Fibroblast of gingiva (primary cell): ENCODE results near the gene KDM1B.

Source experiments
- DNase-seq: peaks from one replicate; pipeline ENCODE4 v3.0.0-alpha.2; 2011; ENCODE audit warnings: low read depth

KDM1B gene

DNA sequence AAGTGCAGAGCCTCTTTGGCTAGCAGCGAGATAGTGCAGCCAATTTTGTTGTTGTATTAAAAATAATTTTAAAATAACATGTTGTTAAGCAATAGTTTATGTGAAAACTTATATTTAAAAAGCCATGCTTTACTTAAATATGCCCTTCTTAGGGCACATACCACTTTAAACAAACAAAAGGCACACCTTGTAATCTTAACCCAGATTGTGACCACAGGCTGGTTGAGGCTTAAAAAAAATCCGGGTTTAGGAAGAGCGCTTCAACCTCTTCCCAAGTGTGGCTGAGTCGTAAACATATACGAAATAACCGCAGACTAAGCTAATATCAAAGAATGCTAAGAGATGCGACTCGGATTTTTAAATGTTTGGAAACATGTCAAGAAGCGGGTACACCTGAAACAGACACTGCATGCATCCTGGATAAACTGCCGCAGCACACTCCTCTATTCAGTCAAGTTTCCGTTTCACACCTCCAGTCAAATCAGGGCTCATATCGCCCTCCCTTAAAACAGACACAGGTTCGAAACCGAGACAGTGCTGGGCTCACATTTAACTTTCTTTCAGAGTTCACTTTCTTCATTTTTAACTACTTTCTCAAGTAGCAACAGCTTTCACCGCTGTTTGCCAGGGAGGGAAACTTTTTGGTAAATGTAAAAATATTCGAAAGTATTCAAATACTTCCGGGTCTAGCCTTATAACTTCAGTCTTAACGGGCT lies 107.6 kb downstream of the KDM1B start:
- DNase-seq: no peak

DNA sequence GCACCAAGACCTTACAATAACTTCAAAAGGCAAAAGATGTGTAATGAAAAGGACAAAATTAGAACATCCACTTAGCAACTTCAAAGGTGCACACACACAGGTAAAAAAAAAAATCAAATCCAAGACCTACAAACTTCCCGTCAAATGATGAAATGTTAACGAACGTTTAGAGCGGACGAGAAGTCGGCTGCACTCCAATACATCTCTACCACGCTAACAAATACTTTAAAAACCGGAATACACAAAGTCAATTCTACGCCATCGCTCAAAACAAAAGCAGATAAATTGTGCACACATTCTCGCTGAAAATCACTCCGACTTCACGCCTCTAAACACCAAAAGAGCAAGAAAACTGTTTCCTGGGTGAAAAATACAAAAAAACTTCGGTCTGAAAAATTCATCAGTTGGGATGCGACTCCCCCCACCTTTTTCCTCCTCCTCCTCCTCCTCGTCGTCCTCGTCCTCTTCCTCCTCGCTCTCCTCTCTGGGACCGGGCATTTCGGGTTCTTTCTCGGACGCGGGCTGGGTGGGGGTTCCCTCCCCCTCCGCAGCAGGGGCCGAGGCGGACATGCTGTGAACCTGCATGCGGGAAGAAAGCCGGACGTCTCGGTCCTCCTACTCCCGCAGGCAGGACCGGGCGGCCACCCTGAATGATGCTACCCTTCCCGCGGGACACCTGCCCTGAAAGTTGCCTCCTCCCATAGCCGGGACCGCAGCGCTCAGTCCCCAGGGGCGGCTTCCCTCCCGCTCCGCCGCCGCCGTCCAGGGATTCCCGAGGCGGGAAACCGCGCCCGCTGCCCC lies 108.4 kb downstream of the KDM1B start:
- DNase-seq: no peak

DNA sequence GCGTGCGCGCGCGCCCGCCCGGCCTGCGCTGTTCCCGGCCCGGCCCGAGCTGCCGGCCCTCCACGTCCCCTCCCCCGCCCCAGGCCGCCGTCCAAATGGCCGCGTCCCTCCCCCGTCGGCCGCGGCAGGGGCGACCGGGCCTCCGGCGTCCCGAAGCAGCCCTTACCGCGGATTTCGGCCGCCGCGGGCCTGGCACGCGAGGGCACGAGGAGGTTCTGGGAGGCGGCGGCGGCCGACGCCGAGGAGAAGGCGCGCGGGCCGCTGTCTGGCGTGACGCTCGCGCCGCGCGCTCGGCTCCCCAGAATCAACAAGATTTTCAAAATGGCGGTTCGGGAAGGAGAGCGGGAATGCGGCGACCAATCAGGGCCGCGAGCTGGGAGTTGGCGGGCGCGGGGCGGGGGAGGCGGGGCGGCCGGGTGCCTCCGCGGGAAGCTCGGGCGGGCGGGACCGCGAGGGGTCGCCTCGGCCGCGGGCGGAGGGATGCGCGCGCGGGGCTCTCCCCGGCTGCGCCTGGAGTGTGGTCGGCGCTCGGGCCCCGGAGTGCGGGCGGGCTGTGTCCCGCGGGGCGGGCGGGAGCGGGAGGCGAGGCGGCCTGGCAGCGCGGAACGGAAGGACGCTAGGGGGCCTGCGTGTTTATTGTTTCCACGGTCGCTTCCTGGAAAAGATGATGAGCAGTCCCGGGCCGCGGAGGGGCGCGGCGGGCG lies 109.1 kb downstream of the KDM1B start, which contains the start of gene DEK:
Gene DEK, minus strand, starts transcription at position 312 of the 704 bp plus-strand sequence. CDS start 543 bp downstream, outside the sequence.
- DNase-seq: peak; percentile 83

GRCh38 chr6:18264923-18265377 lies 109.7 kb downstream of the KDM1B start:
- DNase-seq: no peak

DNA sequence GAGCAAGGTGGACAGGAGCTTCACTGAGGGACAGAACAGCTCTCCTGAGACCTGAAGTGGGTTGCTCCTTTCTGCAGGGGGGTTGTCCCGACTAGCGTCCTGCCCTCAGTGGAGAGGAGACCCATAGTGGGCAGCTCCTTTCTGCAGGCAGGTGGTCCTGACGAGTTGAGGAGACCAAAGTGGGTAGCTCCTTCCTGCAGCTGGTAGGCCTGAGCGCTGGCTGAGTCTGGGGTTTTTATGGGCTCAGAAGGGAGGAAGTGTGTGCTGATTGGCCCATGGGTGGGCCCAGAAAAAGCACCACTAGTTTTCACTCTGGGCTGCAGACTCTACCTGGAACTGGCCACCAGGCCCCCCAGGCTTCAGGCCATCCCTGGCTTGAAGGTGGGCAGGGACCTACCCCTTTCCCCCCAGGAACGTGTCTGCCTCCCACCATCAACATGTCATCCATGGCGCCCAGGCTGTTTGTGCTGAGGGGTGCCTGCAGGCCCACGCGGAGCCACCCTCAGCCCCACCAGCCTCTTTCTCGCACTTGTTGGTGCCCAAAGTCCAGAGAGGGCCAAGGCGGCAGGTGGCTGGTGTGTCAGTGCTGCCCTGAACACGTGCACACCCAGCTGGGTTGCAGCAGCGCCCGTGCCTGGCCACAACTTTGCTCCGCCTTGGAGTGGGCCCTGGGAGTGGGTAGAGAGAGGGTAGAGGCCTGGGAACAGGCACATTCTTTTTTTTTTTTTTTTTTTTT lies 110.7 kb downstream of the KDM1B start:
- no peak for DNase-seq

DNA sequence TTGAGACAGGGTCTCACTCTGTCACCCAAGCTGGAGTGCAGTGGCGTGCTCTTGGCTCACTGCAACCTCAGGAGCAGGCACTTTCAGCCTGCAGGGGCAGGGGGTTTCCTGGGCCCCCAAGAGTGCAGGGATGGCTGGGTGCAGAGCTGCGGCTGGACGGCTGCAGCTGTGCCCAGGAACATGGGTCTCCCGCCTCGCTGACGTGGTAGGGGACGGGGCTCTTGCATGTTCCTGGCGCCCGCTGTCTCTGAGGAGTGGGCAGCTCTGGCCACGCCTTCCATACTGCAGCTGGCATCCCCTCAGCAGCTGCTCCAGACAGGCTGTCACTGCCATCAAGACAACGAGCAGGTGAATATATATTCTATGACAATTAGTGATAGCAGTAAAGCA lies 111.3 kb downstream of the KDM1B start:
- DNase-seq: no peak

DNA sequence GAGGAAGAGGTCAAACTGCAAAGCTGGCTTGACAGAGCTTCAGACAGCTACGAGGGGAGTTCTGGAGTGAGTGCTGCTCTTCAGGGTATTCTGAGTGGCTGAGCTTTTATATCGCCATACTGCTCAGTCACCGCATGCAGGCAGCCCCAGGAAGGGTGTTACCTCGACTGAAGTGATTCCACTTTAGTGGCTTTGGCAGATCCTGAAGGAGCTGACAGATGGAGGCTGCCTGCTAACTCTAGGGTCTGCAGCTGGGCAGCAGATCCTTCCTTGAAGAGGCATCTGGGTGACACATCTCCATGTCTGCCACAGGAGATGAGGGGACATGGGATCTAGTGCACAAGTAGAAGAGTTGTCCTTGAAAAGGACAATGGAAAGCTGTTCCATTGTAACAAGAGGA lies 112.8 kb downstream of the KDM1B start:
- DNase-seq: no peak

DNA sequence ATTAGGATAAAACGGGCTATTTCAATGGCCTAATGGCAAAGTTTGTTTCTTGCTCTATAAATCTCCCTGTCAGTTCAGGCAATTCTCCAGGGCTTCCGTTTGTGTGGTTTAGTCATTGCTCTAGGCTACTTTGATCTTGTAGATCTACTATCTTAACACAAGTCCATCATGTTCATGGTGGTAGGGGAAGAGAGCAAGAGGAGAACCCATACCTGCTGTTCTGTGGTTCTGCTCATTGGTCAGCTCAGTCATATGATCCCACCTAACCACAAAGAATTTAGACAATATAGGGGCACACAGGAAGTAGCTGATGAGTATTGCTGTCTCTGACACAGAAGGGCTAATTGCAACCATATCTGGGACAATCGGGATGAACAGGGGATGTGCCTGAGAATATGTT lies 114.0 kb downstream of the KDM1B start:
- no peak for DNase-seq

DNA sequence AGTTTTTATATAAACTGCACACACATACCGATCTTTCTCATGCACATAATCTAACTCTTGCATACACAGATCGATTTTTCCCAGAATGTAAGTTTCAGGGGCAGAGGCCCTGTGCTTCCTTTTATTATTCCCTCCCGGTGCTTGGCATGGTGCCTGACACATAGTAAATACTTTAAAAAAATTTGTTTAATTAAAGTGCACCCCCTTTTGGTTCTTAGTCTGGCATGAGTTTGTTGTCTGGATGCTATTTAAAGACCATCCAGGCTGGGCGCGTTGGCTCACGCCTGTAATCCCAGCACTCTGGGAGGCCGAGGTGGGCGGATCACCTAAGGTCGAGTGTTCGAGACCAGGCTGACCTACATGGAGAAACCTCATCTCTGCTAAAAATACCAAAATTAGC lies 114.5 kb downstream of the KDM1B start:
- no peak for DNase-seq

DNA sequence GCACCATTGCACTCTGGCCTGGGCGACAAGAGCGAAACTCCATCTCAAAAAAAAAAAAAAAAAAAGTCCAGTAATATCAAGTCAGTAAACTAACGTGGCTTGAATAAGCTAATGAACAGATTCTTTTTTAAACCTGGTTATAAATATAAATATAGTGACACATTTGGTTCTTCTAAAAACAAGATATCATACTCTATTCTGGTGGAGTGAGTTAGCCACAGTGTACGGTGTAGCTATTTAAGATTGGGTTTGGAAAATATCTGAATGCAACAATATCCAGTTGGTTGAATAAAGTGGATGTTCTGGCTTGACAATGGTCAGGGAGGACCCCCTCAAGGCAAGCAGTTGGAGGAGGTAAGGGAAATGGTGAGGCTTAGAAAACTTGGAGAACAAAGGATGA lies 115.0 kb downstream of the KDM1B start:
- DNase-seq: no peak
